Uterus (tissue), 4 donors: ENCODE measurements around the gene EFCAB13. TPM values are rescaled to one million over a fixed set of nuclear protein-coding genes. Genes with fewer than 3 reads are reported as not detected.
"Not testable (repeated sequence)": the region's sequence is repeated elsewhere in the genome, so short reads cannot be mapped to it uniquely, and the experiment has no call there.

Source experiments
- DNase-seq, 2 donors: peaks; one replicate each; pipeline ENCODE4 v3.0.0-alpha.2; 2019 to 2020
- H3K27ac ChIP-seq, 2 donors: fragments of 200-600 bp; sonication (generic); 1 replicate in 1 of 2; 2 replicates in 1 of 2; pipeline ENCODE4 v1.5.1; 2016 to 2018
- H3K27me3 ChIP-seq, 2 donors: fragments of 200-600 bp; sonication (generic); one replicate each; pipeline ENCODE4 v1.5.1; 2018 to 2019; ENCODE audit warnings: control low read depth in 1 of 2
- H3K36me3 ChIP-seq, 2 donors: fragments of 200-600 bp; sonication (generic); one replicate each; pipeline ENCODE4 v1.5.1; 2019; ENCODE audit warnings: control low read depth in 1 of 2
- H3K4me1 ChIP-seq, 2 donors: fragments of 200-600 bp; sonication (generic); one replicate each; pipeline ENCODE4 v1.5.1; 2018 to 2019; ENCODE audit warnings: control low read depth in 1 of 2
- H3K4me3 ChIP-seq, 2 donors: fragments of 200-600 bp; sonication (generic); 1 replicate in 1 of 2; 2 replicates in 1 of 2; pipeline ENCODE4 v1.5.1; 2018 to 2019; ENCODE audit warnings: mild to moderate bottlenecking in 1 of 2
- H3K9me3 ChIP-seq, 2 donors: fragments of 200-600 bp; sonication (generic); one replicate each; pipeline ENCODE4 v1.5.1; 2019; ENCODE audit warnings: control low read depth in 1 of 2
- CTCF ChIP-seq, 4 experiments: fragments of 200-600 bp in 2 of 4; fragments of 450-650 bp in 2 of 4; sonication (generic) in 2 of 4; IDR thresholded peaks; one replicate each; pipeline ENCODE4 v1.5.1; 2016 to 2019; ENCODE audit warnings: antibody characterized with exemption in 4 of 4, mild to moderate bottlenecking in 2 of 4, moderate library complexity in 1 of 4
- POLR2A ChIP-seq, 2 donors: fragments of 450-650 bp; IDR thresholded peaks; one replicate each; pipeline ENCODE4 v1.6.1; 2016; ENCODE audit warnings: antibody characterized with exemption in 2 of 2, mild to moderate bottlenecking in 1 of 2, moderate library complexity in 1 of 2
- intact Hi-C: fragments of 100-400 bp; cut with DNase I; formaldehyde crosslinking; loops from one replicate; pipeline ENCODE4 v1.15.1; 2023; ENCODE audit warnings: low total_unique reads
- total RNA-seq, 4 donors: library from RNA; depleted of rRNA in 3 of 4; stranded (reverse); fragments of >200 nt in 3 of 4; gene quantifications; one replicate each; pipeline versions ENCODE4 v1.1.0 to v1.2.4, GENCODE V29; 2014 to 2023
- donor health status: DM: yes; HTN: yes; CAD: no.

EFCAB13 gene
- total RNA-seq, 4 donors from 2014 or later = 9.2 to 22.8 (median 14.5) TPM

- Histone ChIP-seq H3K27ac (no peak overlapping the region), H3K4me1 (no peaks in the 10 kb centered on the region), H3K4me3 (no peak overlapping the region), H3K9me3 (no peaks in the 10 kb centered on the region), H3K27me3 (no peaks in the 10 kb centered on the region), H3K36me3 (no peaks in the 10 kb centered on the region)
- TF ChIP-seq POLR2A (IDR thresholded peaks at IDR 0.05) (no peak), CTCF (IDR thresholded peaks at IDR 0.05) (no peak)
- intact Hi-C loops = no loop called here
- DNase-seq = no peak
Measured at GRCh38 chr17:47414612-47415011, 90.9 kb downstream of the EFCAB13 start.

GRCh38 chr17:47423406-47424295 is 99.9 kb downstream of the EFCAB13 start:
- no peak overlapping the region for H3K27ac ChIP-seq
- no peaks in the 10 kb centered on the region for H3K4me1 ChIP-seq
- H3K4me3 ChIP-seq = peak overlapping the region; percentile 5 to 45
- DNase-seq = no peak
- H3K27me3 ChIP-seq = peaks cover 0 to 4% of the 10 kb centered on the region in 2 donors
- TF ChIP-seq CTCF (IDR thresholded peaks at IDR 0.05) (no peak), POLR2A (IDR thresholded peaks at IDR 0.05) (no peak)
- H3K36me3 ChIP-seq = no peaks in the 10 kb centered on the region
- intact Hi-C loops = no loop called here
- H3K9me3 ChIP-seq = no peaks in the 10 kb centered on the region

GRCh38 chr17:47425233-47425632 is 101.5 kb downstream of the EFCAB13 start:
- DNase-seq, H3K36me3 ChIP-seq, H3K27me3 ChIP-seq, H3K9me3 ChIP-seq, H3K4me1 ChIP-seq, H3K27ac ChIP-seq, intact Hi-C loops, H3K4me3 ChIP-seq: not testable (repeated sequence)

GRCh38 chr17:47425887-47426635 is 102.3 kb downstream of the EFCAB13 start:
- H3K27me3 ChIP-seq, H3K27ac ChIP-seq, DNase-seq, H3K4me3 ChIP-seq, H3K4me1 ChIP-seq, H3K9me3 ChIP-seq, intact Hi-C loops, H3K36me3 ChIP-seq: not testable (repeated sequence)

GRCh38 chr17:47427985-47428384 is 104.2 kb downstream of the EFCAB13 start:
- Histone ChIP-seq H3K27ac (no peak overlapping the region), H3K27me3 (no peaks in the 10 kb centered on the region), H3K4me3 (no peak overlapping the region), H3K9me3 (no peaks in the 10 kb centered on the region), H3K36me3 (no peaks in the 10 kb centered on the region), H3K4me1 (no peaks in the 10 kb centered on the region)
- TF ChIP-seq POLR2A (IDR thresholded peaks at IDR 0.05) (no peak), CTCF (IDR thresholded peaks at IDR 0.05) (no peak)
- DNase-seq = no peak
- intact Hi-C loops = no loop called here

- H3K36me3 ChIP-seq, H3K4me1 ChIP-seq, H3K4me3 ChIP-seq, DNase-seq, H3K27me3 ChIP-seq, intact Hi-C loops, H3K27ac ChIP-seq, H3K9me3 ChIP-seq: not testable (repeated sequence)
Measured at GRCh38 chr17:47432240-47432639, 108.5 kb downstream of the EFCAB13 start.
